Raji (cell line): ENCODE data around the gene ATP10D.

Experiments
- POLR2A ChIP-seq: IDR thresholded peaks from 2 replicates; pipeline ENCODE4 v1.6.1; 2011; ENCODE audit warnings: low read depth, low read length, control low read depth; ENCODE audit not compliant: insufficient read depth

The ATP10D gene

DNA sequence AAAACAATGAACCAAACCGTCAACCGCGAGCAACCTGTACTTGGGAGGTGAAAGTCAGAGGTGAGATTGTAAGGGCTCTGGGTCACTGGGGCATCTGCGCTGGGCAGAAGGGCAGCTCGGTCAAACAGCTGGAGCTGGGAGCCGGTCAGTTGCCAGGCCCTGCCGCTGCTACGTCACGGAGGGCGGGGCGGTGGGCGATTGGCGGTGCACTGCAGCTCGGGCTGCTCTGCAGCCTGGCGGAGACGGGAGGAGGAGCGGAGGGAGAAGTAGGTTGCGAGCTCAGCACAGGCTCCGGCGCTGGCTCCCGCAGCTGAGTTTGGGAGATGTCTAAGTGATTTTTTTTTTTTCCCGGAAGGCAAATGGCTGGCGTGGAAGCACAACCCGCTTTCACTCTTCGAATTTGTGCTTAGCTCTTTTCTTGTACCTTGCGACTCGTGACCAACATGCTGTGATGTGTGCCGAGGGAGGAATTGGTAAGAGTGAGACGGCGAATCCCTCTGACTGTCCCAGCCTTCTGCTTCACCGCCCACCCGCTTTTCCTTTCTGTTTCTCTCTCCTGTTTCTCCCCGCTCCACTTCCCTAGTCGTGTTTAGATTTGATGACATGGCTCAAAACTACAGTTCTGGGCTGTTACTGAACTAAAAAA, at the start of gene ATP10D:
Gene ATP10D (plus strand): TSS at position 229 of the 646 bp plus-strand sequence. CDS start 27,266 bp downstream, outside the sequence.
- peak; percentile 89 for TF ChIP-seq POLR2A

DNA sequence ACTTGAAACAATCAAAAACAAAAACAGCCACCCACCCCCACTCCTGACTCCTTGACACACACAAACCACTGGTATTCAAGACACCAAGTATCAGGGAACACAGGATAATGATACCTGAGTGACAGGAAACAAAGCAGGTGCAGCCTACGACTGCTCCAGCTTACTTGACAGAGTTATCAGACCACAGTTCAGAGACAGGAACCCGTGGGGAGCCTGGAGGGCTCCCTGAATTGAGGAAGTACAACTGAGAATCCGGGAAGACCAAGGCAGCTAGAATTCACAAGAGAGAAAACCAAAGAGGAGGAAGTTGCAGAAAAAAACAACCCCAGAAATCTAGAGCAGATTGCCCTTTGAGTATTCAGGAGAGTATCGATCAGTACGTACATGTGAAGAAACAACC, 42.1 kb upstream of the ATP10D start:
- no peak for TF ChIP-seq POLR2A

DNA sequence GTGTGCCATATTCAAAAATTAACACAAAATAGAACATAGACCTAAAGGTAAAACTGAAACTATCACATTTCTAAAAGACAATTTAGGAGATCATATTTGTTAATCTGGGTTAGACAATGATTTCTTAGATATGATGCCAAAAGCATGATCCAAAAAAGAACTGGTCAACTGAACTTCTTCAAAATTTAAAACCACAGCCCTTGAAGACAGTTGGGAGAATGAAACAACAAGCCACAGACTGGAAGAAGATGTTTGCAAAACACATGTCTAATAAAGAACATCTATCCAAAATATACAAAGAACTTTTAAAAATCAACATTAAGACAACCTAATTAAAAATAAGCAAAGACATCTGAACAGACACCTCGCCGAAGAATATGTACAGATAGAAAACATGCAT, 41.0 kb upstream of the ATP10D start:
- no peak for TF ChIP-seq POLR2A

DNA sequence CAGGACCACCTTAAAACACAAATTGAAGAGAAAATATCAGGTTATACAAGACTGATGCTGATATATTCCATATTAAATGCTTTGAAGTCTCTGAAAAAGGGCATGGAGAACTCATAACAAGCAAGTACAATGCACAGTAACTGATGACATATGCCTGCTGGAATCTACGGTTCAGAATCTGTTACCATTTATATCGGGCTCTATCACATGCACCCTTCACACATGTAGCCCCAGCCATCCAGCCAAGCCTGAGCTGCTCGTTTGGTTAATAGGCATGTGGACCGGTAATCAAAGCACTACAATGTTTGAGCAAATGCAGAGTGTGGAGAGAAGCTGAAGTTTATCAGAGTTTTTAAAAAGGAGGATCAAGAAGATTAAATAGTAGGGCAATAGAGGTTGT, 33.4 kb upstream of the ATP10D start:
- no peak for TF ChIP-seq POLR2A

DNA sequence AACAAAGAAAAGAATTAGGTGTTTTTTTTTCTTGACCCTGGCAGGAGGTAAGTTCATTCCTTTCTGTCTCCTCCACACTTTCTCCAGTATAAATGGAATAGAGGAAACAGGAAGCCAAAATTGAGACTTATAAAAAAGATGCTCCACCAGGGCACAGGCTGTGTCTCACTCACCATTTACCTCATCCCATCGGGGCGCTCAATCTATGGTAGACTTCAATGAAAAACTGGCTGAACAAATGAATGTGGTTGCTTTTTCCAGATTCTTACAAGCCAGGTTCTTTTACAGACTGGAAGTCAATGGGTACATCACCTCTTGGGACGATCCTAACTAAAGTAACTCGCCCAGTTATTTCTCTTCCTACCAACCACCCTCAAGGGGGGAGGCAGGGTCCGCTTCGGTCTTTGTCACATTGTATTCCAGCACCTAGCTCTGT, 22.3 kb upstream of the ATP10D start:
- TF ChIP-seq POLR2A = no peak

DNA sequence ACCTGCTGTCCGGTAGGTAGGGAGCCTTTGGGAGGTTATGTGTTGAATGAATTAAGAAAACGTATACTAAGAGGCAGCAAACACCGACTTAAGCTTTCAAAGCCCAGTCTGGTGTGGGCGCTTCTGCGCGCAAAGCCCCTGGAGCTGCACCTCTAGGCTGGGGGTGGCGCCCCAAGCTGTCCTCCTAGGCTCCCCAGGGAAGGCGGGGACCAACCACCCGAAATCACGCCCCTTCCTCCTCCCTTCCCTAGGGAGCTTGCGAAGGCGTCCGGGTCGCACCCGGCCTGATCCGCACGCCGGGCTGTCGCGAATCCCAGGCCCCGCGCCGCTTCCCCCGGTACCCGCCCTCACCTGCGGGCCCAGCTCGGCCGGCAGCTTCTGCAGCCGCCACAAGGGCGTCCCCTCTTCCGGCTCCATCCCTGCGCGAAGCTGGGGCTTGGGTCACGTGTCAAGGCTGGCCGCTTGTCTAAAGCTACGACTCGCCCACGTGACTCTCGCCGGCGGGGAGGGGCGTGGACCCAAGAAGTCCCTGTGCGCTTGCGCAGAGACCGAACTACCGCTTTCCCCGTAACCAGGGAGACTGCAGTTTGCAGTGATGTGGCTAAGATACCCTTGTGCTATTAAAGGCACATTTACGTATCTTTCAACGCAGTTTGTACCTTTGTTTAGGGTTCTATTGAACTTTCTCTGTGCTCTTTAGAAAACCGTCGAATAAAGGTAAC, 21.7 kb upstream of the ATP10D start, which contains the start of gene COMMD8:
Gene COMMD8 (minus strand): TSS at position 468 of the 722 bp plus-strand sequence. CDS start 51 bp downstream, at position 417.
- TF ChIP-seq POLR2A = peak; percentile 90

DNA sequence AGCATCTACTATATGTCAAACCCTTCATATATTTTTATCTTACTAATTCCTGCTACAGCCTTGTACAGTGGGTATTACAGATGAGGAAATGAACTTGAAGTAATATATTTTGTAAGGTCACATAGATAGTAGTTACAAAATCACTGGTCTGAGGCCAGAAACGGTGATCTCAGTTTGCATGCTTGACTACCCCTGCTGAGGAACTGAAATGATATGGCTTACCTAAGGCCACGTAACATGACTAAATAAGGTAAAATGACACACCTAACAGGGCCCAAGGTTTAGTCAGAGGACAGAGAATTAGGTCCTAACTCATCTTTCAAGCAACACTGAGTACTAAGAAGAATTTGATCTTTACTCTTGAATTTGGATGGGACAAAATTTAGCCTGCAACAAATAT, 20.1 kb upstream of the ATP10D start:
- no peak for TF ChIP-seq POLR2A

DNA sequence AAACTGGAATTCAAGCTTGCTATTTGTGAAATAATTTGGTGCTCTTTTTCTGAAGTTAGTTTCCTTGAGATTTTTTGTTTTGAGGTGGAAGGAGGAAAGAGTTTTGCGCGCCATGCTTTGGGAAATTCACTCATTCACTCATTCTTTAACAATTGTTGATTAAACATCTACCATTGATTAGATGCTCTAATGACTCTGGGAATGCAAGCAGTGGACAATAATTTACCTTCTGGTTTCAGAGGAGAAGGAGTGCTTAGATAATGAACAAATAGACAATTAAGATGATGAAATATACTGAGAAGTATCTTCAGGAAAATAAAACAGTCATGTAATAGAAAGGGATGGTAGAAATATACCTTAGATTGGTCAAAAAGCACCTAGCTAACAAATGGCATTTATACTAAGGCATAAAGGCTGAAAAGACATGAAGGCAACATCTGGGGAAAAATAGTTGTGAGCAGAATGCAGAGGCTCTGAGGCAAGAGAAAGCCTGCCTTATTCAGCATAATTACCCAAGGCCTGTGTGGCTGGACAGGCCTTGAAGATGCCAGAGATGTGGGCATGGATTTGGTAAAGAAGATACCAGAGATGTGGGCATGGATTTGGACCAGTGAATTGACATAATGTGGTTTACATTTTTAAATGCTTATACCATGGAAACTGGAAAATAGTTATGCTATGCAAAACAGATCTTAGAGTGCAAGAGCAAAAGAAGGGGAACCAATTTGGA, 18.9 kb upstream of the ATP10D start:
- TF ChIP-seq POLR2A = no peak

DNA sequence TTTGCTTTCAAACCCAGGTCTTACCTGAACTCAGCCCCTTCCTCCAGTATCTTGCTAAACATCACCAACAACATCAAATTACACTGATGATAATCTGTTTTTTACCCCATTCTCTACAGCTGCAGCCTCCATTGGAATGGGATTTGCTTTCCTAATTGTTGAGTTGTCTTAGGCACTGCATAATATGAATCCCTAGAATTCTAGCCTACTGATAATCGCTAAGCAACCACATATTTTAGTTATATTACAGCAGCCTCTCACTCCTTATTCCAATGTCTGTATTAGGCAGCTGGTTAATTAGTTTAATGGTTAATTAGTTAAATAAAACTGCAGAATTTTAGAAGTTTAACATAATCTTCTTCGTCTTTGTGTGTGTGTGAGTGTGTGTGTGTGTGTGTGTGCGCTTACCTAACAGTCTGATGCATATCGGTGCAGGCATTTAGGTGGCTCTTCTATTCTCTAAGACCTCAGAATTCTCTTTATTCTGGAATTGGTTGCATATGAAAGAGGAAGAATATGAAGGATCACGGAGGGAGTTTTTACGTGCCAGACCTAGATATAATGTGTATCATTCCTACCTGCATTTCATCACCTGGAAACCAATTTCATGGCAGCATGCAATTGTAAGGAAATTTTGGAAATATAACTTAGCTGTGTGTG, 16.2 kb upstream of the ATP10D start:
- TF ChIP-seq POLR2A = no peak

DNA sequence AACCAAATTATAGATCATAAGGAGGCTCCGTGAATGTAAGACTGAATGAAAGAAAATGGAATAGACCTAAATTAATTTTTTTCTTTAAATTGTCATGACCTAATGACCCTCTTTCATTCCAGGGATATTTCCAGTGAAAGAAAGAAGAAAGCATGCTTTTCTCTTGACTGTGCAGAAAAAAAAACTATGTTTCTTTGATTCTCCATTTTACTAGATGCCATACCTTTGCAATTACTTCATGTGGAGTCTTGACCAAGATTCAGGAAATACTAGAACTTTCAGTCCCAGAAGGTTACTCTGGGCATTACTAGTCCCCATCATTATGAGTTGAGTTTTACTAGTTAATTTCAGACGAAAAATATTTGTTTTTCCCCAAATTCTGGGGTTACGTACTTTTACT, 15.1 kb upstream of the ATP10D start:
- TF ChIP-seq POLR2A = no peak

DNA sequence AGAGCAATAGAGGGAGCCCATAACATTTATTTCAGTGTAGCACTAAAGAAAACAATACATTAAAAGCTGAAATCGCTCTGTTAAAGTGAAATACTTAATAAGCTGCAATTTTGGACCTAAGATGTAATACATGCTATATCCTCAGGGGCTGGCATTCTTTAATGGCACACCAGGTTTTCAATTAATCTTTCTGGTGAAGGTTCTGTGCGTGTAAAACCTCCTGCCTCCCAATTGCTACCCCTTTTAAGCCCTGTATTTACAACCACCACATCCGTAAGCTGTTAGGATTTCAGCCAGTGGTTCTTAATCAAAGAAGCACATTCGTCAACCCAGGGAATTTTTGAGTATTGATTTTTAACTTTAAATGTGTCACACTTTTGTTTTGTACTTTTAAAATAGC, 14.0 kb upstream of the ATP10D start:
- TF ChIP-seq POLR2A = no peak

DNA sequence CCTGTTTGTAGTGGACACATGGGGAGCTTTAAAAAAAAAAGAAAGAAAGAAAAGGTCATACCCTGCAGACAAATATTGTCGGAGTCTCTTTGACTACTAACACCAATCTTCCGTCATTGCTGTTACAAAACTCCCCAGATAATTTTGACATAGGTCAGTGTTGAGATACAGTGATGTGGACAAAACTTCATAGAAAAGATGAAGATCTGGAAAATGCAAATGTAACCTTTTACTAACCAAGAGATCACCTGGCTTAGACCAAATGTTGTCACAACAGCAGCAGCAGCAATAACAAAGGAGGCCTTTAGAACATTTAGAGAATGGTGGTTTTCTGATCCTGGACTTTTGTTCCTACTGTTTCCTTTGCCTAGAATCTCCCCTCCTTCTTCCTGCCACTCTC, 13.5 kb upstream of the ATP10D start:
- TF ChIP-seq POLR2A = no peak

DNA sequence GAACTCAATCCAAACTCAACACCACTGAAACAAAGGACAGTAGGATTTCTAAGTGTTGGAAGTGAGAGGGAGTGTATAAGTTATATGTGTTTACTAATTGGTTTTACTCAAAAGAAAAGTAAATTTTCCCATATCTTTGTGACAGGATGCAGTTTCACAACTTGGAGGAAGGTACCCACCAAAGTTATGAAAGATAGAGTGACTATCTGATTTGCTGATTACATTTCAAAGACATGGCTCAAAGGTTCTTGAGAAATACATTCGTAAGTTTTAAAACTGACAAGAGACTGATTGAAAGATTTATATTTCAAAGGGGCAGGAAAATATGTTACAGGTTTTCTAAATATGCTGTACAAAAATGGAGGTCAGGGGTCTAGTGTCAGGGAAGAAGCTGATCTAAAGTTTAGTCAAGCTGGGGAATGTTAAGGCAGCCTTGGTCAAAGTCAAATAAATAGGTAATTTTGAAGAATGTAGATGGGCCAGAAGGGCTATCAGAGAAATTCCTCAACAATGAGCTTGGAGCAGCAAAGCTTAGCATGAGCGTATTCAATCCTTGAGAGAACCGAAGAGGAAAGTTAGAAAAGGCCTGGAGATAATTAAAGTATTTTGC, 11.8 kb upstream of the ATP10D start:
- TF ChIP-seq POLR2A = no peak

DNA sequence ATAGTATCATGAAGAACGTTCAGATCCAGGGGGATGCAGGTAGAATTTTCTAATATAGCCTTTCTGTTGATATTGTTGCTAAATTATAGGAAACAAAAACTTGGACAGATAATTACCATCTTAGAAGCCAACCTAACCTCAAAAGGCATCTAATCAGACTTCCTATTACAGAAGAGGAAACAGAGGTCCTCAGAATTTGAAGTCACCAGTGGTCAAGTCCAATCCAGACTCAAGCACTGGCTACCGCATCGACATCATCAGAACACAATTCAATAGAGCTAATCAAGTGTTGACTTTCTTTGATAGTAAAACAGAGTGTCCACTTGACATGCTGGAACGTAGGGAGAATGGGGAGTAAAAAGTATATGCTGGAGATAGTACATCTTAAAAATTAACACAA, 10.3 kb upstream of the ATP10D start:
- TF ChIP-seq POLR2A = no peak

DNA sequence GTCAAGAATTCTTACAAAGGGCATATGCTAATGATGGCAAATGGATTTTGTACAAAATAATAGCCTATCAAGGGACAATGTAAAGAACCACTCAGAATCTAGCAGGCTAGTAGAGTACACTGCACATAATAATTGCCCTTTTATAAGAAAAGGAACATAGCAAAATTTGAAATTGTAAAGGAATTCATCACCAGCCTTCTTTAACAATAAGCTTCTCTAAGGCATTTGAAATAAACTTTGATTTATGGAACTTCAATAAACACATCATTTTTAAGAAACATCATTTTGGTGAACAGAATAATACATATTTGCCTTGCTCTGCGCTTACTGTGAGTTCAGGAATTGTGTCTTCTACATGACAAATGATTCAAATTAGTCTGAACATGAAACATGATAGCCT, 9.7 kb upstream of the ATP10D start:
- no peak for TF ChIP-seq POLR2A
